Measurements from ENCODE around the gene GGN. TPM values are rescaled to one million over a fixed set of nuclear protein-coding genes. Genes with fewer than 3 reads are reported as not detected.

The GGN gene
- polyA plus RNA-seq, 1 experiment = 0.44 TPM

GRCh38 chr19:38376576-38376975 is 11.3 kb downstream of the GGN start:
- H3K36me3 ChIP-seq (ENCODE audit: control insufficient read depth, insufficient read depth, low read length) = peaks cover 24% of the 10 kb centered on the region
- ChIA-PET CTCF (interaction anchor here (2.0 to 2.1 kb wide), 2 partner anchors 8 to 11 kb away, joined by 8 to 12 read pairs; partner anchors contain the start of genes GGN and SPRED3), POLR2A (interaction anchor here (0.5 to 1.4 kb wide), 2 partner anchors 10 to 11 kb away, joined by 3 to 18 read pairs; partner anchors contain the start of gene GGN)
- no peaks in the 10 kb centered on the region for H3K27me3 ChIP-seq (ENCODE audit: control insufficient read depth, insufficient read depth, low read length)
- no peak for TF ChIP-seq CTCF (IDR thresholded peaks at IDR 0.05; ENCODE audit: insufficient read depth, low read depth, low read length)
- DNase-seq (ENCODE audit: low read depth) = no peak
- H3K4me3 ChIP-seq (ENCODE audit: low read depth, low read length) = no peak overlapping the region

GRCh38 chr19:38375748-38376147 is 12.1 kb downstream of the GGN start:
- H3K4me3 ChIP-seq (ENCODE audit: low read depth, low read length) = peak overlapping the region; percentile 75
- H3K27me3 ChIP-seq (ENCODE audit: control insufficient read depth, insufficient read depth, low read length) = no peaks in the 10 kb centered on the region
- POLR2A ChIA-PET = interaction anchor here (0.5 to 1.4 kb wide), 3 partner anchors 11 to 454 kb away, joined by 3 to 18 read pairs (median 4); partner anchors contain the start of gene GGN
- DNase-seq (ENCODE audit: low read depth) = no peak
- CTCF ChIA-PET = interaction anchor here (0.7 to 2.1 kb wide), 4 partner anchors 9 to 40 kb away, joined by 3 to 12 read pairs (median 7); partner anchors contain the start of genes FAM98C, GGN and SPRED3
- TF ChIP-seq CTCF (IDR thresholded peaks at IDR 0.05; ENCODE audit: insufficient read depth, low read depth, low read length) = no peak
- H3K36me3 ChIP-seq (ENCODE audit: control insufficient read depth, insufficient read depth, low read length) = peaks cover 15% of the 10 kb centered on the region

- peaks cover 13% of the 10 kb centered on the region for H3K36me3 ChIP-seq (ENCODE audit: control insufficient read depth, insufficient read depth, low read length)
- no peak for TF ChIP-seq CTCF (IDR thresholded peaks at IDR 0.05; ENCODE audit: insufficient read depth, low read depth, low read length)
- ChIA-PET POLR2A (interaction anchor here (0.6 kb wide), 1 partner anchor 11 kb away, joined by 3 read pairs; no protein-coding TSS in a partner anchor), CTCF (interaction anchor here (1.2 to 2.1 kb wide), 6 partner anchors 9 to 40 kb away, joined by 3 to 12 read pairs (median 5); partner anchors contain the start of genes CATSPERG, FAM98C, GGN and SPRED3)
- peak overlapping the region; percentile 75 for H3K4me3 ChIP-seq (ENCODE audit: low read depth, low read length)
- no peak for DNase-seq (ENCODE audit: low read depth)
- no peaks in the 10 kb centered on the region for H3K27me3 ChIP-seq (ENCODE audit: control insufficient read depth, insufficient read depth, low read length)
Measured at GRCh38 chr19:38375098-38375493, 12.7 kb downstream of the GGN start.

GRCh38 chr19:38374332-38375097 is 13.3 kb downstream of the GGN start, which contains the start of gene PSMD8:
Gene PSMD8, plus strand, starts transcription at chr19:38374571. Its CDS starts 31 bp downstream, at chr19:38374602.
- peak; percentile 37 for TF ChIP-seq CTCF (IDR thresholded peaks at IDR 0.05; ENCODE audit: insufficient read depth, low read depth, low read length)
- DNase-seq (ENCODE audit: low read depth) = peak; percentile 93
- CTCF ChIA-PET = interaction anchor here (0.9 to 1.7 kb wide), 11 partner anchors 13 to 556 kb away, joined by 3 to 9 read pairs (median 4); partner anchors contain the start of genes CATSPERG, FAM98C, GGN and MRPS12
- Histone ChIP-seq H3K27me3 (ENCODE audit: control insufficient read depth, insufficient read depth, low read length) (0 out of 2 replicates have a peak, but pooled peaks cover 1% of the 10 kb centered on the region), H3K4me3 (ENCODE audit: low read depth, low read length) (peak within 1 kb of the TSS; percentile 75), H3K36me3 (ENCODE audit: control insufficient read depth, insufficient read depth, low read length) (peaks cover 13% of the 10 kb centered on the region)
- POLR2A ChIA-PET = interaction anchor here (0.6 to 1.0 kb wide), 5 partner anchors 11 to 128 kb away, joined by 3 to 8 read pairs (median 3); partner anchors contain the start of gene GGN

GRCh38 chr19:38373907-38374331 is 13.9 kb downstream of the GGN start:
- Histone ChIP-seq H3K27me3 (ENCODE audit: control insufficient read depth, insufficient read depth, low read length) (0 out of 2 replicates have a peak, but pooled peaks cover 1% of the 10 kb centered on the region), H3K4me3 (ENCODE audit: low read depth, low read length) (peak overlapping the region; percentile 75), H3K36me3 (ENCODE audit: control insufficient read depth, insufficient read depth, low read length) (peaks cover 7% of the 10 kb centered on the region)
- DNase-seq (ENCODE audit: low read depth) = no peak
- ChIA-PET CTCF (interaction anchor here (0.9 to 1.6 kb wide), 10 partner anchors 14 to 556 kb away, joined by 3 to 9 read pairs (median 4); partner anchors contain the start of genes CATSPERG, FAM98C, GGN and MRPS12), POLR2A (interaction anchor here (0.6 to 1.0 kb wide), 4 partner anchors 12 to 128 kb away, joined by 3 to 8 read pairs (median 3); partner anchors contain the start of gene GGN)
- no peak for TF ChIP-seq CTCF (IDR thresholded peaks at IDR 0.05; ENCODE audit: insufficient read depth, low read depth, low read length)
